DMS114 treated with DMSO at 0.1 percent for 48 hours (cell line): ENCODE measurements around the gene SMAD2.

Source experiments
- DNase-seq: peaks from one replicate; lab custom pipeline; 2025; ENCODE audit not compliant: unreplicated experiment; lab: John Stamatoyannopoulos, UW

The SMAD2 gene

DNA sequence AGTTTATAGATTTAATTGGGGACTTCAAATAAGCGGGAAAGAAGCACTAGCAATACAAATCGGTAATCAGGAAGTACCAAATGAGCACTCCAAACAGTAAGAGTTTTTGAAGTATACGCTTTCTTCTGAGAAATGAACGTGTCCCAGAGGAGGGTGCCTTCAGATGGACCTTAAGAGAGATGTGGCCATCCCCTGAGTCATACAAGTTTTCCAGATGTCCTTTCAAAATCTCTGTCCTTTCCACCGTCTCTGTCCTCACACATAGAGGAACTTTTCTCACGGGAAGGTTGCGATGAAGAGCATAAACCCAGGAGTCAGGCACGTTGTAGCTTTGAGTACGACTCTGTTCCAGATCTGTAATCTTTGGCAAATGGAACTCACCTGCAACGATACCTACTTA, 1.7 kb upstream of the SMAD2 start:
- DNase-seq, result no peak

DNA sequence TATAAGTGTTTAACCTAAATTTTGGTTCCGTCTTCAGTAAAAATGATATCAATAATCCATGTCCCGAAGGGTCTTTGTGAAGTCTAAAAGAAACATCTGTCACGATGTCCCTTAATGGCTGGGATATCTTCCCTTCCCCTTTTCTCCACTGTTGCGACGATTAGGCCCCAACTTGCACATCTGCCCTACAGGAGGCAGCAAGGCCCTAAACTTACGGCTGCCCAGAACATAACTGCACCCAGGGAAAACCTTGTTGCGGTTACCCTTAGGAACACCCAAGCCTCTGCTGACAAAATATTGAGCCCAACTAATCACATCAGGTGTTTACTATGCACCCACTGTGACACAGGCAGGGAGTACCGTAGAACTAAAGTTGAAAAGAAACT, 1.3 kb upstream of the SMAD2 start:
- DNase-seq, result peak; percentile 29

DNA sequence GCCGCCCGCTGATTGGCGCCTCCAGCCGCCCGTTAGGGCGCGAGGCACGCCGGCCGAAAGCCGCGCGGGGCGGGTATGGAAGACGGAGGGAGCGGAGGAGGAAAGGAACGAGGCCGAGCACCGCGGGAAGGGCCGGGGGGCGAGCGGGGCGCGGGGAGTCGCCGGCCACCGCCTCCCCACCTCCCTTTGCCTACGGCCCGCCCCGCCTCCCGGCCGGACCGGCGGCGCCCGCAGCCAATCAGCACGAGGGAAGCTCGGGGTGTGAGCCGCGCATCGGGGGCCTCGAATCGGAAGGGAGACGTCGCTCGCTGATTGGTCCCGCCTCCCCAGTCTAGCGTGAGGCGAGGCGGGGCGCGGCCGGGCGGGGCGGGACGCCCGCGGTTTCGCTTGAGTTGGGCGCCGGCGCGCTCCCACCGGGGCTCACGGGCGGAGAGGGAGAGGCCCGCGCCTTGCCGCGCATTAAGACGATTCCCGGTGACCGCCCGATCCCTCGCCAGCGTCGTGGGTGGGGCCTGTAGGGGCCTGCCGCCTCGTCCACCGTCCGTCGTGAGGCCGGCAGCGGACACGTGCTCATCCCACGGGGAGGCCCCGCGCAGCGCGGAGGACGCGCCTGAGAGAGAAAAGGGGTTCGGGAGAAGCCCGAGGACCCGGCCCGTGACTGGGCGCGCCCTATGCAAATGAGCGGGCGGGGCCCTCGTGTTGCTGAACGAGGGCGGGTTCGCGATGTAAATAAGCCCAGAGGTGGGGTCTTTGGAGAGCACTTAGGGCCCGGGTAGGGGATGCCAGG, 665 bp upstream of the SMAD2 start:
- peak; percentile 79 for DNase-seq

DNA sequence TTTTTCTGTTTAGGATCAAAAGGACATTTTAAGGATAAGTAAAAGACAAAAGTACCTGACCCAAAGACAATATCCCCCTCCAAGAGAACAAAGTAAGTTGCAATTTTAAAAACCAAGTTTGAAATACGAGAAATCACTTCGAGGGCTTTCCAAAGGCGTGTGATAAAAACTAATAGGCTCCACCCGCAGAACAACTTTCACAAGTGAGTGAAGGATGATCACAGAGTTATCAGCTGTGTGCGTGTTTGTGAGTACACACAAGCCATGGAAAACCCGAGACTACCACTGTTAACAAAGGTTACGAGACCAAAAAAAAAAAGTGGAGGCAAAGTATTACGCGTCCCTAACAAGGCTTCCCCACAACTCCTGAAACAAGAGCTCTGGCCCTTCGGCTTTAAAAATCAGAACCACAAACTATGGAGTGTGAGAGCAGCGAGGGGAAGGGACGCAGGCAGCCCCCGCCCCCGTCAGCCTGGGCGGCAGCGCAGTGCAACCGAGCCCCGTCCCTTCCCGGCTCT, 719 bp downstream of the SMAD2 start:
- DNase-seq, result peak; percentile 33

DNA sequence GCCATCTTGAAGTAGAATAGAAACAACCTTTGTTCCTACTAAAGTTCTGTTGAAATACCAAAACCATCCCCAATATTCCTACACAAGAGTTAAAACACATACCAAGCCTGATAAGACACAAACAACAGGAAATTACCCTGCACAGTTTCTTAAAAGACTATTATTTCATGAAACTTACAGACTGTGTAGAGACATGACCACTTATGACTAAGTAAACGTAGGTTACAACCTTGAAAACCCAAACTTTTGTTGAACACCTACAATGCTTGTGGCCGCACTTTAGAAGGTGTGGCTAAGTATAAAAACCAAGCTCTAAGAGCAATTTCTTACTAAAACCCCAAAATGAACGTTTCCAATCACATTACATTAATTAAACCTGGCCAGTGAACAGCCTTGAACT, 2.0 kb downstream of the SMAD2 start:
- DNase-seq, result no peak

DNA sequence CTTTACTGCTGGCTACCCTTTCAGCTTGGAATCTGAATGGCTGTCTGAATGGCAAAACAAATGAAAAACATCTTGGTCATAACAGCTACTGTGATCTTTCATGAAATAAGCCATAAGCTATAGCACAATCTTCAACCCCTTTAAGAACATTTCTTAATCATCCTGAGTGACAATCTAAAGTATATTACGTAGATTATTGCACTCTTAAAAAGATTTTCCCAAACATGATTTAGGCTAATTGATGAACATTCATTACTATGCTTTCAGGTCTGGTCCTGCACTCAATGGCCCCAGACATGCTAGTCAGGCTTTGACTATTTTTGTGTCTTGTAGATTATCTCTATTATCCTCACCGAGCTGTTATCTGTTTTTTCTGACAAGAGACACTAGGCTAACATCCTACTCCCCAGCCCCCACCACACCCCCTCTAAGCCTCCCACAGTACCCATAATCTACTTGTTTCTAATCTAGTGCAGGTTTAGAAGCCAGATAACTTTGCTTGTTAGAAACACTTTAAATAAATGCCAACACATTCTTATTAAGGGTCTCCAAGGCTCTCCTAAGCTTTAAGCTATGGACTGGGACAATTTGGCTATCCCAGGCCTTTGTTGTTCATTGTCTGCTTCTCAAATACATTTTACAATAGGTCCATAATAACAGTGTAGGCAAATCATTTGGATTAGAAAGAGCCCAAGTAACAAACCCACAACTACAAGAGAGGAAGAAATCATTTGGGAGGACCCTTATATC, 4.2 kb downstream of the SMAD2 start:
- DNase-seq, result no peak

DNA sequence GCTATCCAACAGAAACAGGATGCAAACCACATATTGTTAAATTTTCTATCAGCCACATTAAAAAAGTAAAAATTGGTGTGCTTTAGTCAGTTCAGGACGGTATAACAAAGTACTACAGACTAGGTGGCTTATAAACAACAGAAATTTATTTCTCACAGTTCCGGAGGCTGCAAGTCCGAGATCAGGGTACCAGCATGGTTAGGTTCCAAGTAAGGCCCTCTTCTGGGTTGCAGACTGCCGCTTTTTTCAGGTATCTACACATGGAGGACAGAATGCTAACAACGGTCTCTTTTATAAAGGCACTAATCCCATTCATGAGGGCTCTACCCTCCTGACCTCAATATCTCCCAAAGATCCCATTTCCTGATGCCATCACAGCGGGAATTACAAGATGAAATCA, 10.5 kb downstream of the SMAD2 start:
- DNase-seq, result no peak

DNA sequence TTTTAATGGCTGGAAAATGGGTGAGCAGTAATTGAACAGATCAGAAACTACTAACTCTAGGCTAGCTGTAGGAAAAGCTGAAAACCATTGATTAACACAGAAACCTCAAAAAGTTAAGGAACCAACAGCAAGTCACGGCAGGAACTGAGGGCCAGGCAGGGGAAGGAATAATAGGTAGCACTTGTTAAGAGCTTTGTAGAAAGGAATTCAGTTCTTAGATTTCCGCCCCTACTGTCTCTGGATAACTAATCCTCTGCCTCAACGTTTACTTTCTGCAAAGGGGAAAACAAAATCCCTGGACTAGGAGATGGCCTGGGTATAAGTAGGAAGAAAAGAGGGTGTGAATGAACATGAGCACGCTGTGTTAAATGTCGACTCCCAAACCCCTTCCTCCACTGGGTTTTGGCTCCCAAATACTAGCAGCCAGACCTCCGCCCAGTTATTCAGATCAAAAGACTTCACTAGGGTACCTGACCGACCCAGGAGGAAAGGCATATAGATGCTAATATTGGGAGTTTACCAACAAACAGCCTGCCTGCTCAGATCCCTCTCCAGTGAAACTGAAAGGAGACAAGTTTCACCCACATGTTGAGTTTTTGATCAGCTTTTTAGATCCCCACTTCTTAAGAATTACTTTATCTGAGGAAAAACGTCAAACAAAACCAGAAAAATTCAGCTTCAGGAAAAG, 12.4 kb downstream of the SMAD2 start:
- no peak for DNase-seq

DNA sequence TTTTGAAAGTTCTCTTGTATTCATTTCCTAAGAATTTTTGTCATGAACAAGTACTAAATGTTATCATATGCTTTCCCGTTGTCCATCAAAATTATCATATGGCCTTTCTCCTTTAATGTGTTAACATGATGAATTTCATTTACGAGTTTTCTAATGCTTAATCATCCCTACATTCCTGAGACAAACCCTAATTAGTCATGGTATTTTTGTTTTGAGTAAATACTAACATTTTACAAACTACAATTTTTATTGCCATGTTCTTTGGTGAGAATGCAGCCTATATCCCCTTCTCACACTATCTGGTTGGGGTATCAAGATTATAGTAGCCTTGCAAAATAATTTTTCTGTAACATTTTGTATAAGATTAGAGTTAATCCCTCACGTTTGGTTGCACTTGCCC, 14.5 kb downstream of the SMAD2 start:
- no peak for DNase-seq

DNA sequence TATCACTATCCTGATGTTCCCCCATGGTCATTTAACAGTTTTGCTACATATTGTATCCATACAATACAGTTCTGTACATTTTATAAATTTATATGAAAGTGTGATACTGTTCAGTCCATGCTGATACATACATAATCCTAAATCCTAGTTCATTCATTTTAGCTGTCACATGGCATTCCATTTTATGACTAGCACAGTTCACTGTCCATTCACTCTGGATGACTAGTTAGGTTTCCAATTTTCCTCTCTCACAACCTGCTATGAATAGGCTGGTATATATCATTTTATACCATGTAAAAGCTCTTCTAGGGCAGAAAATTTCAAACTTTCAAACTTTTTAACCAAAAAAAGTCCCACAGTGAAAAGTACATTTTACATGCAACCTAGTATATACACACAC, 15.2 kb downstream of the SMAD2 start:
- no peak for DNase-seq

DNA sequence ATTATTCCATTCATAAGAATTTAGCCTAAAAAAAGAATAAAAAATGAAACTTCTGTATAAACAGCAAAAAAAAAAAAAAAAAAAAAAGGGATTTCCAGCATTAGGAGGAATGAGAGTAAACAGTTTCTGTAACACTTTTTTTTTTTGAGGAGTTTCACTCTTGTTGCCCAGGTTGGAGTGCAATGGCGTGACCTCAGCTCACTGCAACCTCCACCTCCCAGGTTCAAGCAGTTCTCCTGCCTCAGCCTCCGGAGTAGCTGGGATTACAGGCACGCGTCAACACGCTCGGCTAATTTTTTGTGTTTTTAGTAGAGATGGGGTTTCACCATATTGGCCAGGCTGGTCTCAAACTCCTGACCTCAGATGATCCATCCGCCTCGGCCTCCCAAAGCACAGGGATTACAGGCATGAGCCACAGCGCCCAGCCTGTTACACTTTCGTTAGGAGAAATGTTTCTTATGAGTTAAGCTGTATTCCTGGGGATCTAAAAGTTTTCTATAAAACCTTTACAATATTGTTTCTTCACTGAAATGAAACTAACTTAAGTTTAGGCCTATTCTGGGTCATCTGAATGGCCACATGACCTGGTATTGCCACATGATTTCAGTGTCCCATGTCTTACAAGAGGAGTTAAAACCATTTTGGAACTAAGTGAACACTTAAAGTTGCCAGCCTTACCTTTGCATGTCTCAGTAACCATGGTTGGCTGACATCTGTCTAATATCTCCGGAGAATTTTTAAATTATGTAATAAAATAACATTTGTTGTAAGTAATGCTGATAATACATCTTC, 17.5 kb downstream of the SMAD2 start:
- no peak for DNase-seq

DNA sequence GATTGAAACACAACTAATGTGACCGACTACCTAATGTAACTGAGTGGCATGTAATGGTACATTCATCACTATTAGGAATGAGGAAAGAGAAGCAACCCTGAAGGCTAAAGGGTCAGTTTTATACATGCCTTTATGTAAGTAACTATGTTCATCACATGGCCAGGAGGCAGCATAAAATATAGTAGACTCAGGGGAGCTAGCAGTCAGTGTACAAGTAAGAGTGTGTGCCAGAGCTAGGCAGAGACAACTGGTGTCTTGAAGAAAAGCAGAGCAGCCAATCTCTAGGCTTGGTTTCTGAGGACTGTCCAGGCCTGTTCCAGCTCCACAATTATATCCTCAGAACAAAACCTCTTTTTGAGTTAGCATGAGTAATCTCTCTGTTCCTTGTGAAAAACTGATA, 18.1 kb downstream of the SMAD2 start:
- no peak for DNase-seq

DNA sequence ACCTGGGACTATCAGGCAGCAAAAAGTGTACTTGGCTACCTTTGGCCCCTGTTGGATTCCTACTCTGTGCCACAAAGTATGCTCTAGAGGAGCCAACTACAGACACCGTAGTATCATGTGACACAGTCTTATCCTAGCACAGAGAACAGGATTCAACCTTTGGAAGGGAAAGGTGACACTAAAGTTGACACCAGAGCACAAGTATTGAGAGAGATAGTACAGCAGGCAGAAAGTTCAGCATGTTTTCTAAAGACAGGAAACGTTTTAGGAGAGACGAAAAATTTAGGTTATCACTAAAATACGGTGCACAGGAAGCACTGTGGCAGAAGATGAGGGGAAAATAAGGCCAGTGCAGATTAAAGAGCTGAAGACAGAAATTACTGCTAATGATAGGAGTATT, 18.6 kb downstream of the SMAD2 start:
- no peak for DNase-seq

DNA sequence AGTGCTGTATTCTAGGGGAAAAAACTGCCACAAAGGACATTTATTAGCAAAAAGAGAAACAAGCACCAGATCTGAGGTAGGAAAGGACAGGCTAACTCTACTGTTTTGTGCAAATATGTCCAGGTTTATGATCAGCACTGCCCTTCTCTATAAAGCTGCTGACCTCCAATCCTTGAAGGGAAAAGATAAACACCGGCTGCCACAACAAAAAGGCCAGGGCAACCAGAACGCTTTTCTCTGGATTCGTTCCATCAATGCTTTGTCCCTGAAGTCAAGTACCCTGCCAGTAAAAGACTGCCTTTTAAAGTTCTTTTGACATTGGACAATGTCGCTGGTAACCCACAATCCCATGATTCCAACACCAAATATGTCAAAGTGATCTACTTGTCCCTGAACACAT, 21.0 kb downstream of the SMAD2 start:
- no peak for DNase-seq

DNA sequence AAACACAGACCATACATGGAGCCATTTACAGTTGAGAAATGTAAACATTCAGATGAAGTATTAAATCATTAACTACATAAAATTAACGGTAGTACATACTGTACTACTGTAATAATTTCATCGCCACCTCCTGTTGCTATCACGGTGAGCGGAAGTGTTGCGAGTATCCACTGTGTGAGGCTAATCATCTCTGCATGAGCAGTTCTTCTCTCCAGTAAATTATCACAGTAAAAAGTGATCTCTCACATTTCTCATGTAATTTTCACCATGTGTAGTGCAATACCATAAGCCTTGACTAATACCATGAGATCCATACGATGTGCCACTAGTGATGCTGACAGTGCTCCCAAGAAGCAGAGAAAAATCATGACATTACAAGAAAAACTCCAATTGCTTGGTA, 21.9 kb downstream of the SMAD2 start:
- DNase-seq, result no peak

DNA sequence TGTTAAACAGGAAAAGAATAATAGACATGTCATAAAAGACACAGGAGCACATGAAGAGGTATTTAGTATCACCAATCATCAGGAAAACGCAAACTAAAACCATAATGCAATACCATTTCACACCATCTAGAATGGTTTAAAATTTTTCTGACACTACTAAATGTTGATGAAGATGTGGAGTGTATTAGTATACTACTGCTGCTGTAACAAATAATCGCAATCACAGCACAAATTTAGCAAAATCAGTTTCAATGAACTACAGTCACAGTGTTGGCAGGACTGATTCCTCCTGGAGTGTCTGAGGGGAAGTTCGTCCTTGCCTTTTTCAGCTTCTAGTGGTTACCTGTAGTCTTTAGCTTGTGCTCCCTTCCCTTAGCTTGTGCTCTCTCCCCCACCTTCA, 24.1 kb downstream of the SMAD2 start:
- no peak for DNase-seq

DNA sequence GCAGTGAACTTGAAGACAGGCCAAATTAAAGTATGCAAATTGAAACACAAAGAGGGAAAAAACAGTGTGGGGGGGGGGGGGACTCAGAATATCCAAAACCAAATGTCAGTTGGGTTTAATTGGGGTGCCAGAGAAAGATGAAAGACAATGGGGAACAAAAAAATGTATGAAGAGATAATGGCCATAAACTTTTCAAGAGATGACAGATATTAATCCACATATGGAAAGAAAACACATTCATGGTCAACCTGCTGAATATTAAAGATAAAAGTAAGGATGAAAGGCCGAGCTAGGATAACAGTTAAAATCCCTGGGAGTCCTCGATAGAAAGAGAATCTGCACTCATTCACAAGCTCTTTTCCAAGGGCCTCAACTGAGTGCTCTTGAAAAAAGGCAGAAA, 26.6 kb downstream of the SMAD2 start:
- no peak for DNase-seq

DNA sequence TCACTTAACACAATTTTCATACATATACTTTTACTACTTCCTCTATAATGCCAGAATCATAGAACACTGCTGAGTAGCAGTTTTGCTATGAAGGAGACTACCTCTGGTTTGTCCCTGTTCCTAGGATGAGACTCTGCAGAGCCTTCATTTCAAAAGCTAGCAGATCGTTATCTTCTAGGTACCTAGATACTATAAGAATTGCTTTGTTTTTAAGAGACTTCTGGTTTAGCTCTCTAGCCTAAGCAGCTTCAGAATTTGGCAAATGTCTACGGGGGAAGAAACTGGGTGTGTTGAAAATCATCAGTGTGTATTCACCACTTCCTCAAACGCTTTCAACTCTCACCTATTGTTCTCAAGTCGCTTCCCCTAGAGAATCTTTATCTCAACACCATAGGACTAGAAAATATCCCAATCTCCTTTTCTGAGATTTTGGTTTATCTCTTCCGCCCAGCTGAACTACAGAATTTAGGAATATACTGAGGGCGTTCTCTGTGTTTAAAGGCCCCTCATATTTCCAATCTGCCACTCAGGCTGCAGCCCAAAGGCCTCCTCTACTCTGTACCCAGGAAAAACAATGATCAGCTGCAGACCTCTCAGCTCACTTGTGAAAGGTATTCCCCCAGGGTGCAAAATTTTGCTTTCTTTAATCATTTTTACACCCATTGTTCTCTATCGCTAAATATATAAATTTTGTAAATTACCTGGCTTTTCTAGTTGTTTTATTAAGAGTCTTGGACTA, 28.7 kb downstream of the SMAD2 start:
- no peak for DNase-seq

DNA sequence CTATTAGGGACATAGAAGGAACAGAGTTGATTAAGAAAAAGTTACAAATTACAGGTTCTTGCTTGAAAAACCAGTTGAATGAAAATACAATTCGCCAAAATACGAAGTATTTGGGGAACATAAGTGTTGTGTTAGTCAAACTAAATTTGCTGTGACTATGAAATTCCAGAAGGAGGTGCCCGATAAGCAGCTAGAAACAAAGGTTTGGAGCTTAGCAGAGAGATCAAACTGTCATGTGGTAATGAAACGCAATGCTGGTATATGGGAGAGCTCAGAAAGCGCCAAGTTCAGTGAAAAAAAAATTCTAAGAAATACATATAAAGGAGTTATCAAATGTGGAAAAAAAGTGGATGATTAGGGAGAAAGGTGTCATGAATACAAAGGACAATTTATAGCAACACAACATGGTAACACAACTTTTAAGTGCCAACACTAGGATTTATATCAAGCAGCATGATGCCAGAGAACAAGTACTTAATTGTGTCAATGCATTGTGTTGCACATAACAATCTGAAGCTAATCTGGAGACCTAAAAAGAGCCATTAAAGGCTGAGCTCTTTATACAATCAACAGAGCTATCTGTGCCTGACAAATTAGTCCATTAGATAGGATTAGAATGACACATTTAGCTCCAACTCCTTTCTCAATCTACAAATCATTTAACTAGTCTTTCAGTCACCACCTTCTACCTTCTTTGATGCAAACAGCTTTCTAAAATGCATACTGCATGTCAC, 31.2 kb downstream of the SMAD2 start:
- no peak for DNase-seq

DNA sequence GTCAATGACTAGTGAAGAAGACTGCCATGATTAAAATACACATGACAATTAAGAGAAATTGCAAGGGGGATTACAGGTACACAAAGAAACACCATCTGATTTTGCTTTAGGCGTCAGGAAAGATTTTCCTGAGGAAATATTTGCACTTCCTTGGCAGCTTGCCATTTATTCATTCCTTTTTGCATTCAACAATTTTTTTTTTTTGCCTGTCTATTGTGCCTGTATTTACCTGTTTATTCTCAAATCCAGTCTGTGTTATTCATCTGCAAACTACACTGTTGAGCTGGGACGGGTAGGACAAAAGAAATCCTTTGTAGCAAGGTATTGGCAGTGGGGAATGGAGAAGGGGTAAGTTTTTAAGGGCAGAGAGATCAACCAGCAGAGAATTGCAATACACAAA, 31.8 kb downstream of the SMAD2 start:
- no peak for DNase-seq
